Measurements from ENCODE around the gene CASS4. TPM values are rescaled to one million over a fixed set of nuclear protein-coding genes. Genes with fewer than 3 reads are reported as not detected.

CASS4 gene
- total and polyA plus RNA-seq, 2 donors (not counting 1 experiment from before 2014, with no cell fraction given): 17.7 to 65.8 TPM

GRCh38 chr20:56420028-56420427, 8.0 kb downstream of the CASS4 start:
- Histone ChIP-seq H3K79me2 (ENCODE audit: control insufficient read depth, insufficient read depth, low read length) (peaks cover 58% of the 10 kb centered on the region), H3K9me3 (ENCODE audit: control insufficient read depth, insufficient read depth, low read depth, low read length) (no peaks in the 10 kb centered on the region), H3K27me3 (ENCODE audit: control insufficient read depth, insufficient read depth, low read length) (no peaks in the 10 kb centered on the region), H3K4me3 (replicated peaks in 1 of 4; ENCODE audit: control extremely low read depth in 1 of 4, insufficient read depth in 1 of 4, low read depth in 3 of 4, low read length in 4 of 4) (no peak overlapping the region), H3K27ac (ENCODE audit: insufficient read depth, low read length) (no peak overlapping the region), H3K9ac (ENCODE audit: insufficient read depth, low read length) (no peak overlapping the region), H3K36me3 (ENCODE audit: control insufficient read depth, insufficient read depth, low read length) (peaks cover 2% of the 10 kb centered on the region), H3K4me1 (ENCODE audit: control insufficient read depth, extremely low read depth, insufficient read depth, low read length) (peaks cover 38% of the 10 kb centered on the region), H2AFZ (ENCODE audit: low read length) (no peak overlapping the region), H3K4me2 (ENCODE audit: extremely low read depth, insufficient read depth, low read length) (no peak overlapping the region), H4K20me1 (ENCODE audit: control insufficient read depth, extremely low read depth, insufficient read depth, low read length) (no peaks in the 10 kb centered on the region)
- TF ChIP-seq CTCF (conservative IDR thresholded peaks at IDR 0.05 in 1 of 2, IDR thresholded peaks at IDR 0.05 in 1 of 2; ENCODE audit: low read depth in 1 of 2, low read length in 2 of 2) (no peak), EZH2 (IDR thresholded peaks at IDR 0.05; ENCODE audit: low read length, missing control alignments) (no peak)
- no peak for DNase-seq (ENCODE audit: low read depth in 2 of 2)

GRCh38 chr20:56420940-56421688, 9.1 kb downstream of the CASS4 start:
- H2AFZ ChIP-seq (ENCODE audit: low read length): no peak overlapping the region
- peaks cover 35% of the 10 kb centered on the region for H3K4me1 ChIP-seq (ENCODE audit: control insufficient read depth, extremely low read depth, insufficient read depth, low read length)
- peaks cover 2% of the 10 kb centered on the region for H3K36me3 ChIP-seq (ENCODE audit: control insufficient read depth, insufficient read depth, low read length)
- no peak overlapping the region for H3K9ac ChIP-seq (ENCODE audit: insufficient read depth, low read length)
- H3K79me2 ChIP-seq (ENCODE audit: control insufficient read depth, insufficient read depth, low read length): peaks cover 58% of the 10 kb centered on the region
- peak overlapping the region; percentile 77 for H3K27ac ChIP-seq (ENCODE audit: insufficient read depth, low read length)
- TF ChIP-seq EZH2 (IDR thresholded peaks at IDR 0.05; ENCODE audit: low read length, missing control alignments) (no peak), CTCF (conservative IDR thresholded peaks at IDR 0.05 in 1 of 2, IDR thresholded peaks at IDR 0.05 in 1 of 2; ENCODE audit: low read depth in 1 of 2, low read length in 2 of 2) (no peak)
- H4K20me1 ChIP-seq (ENCODE audit: control insufficient read depth, extremely low read depth, insufficient read depth, low read length): no peaks in the 10 kb centered on the region
- H3K4me2 ChIP-seq (ENCODE audit: extremely low read depth, insufficient read depth, low read length): no peak overlapping the region
- DNase-seq (ENCODE audit: low read depth in 2 of 2): no peak
- H3K4me3 ChIP-seq (replicated peaks in 1 of 4; ENCODE audit: control extremely low read depth in 1 of 4, insufficient read depth in 1 of 4, low read depth in 3 of 4, low read length in 4 of 4): no peak overlapping the region
- H3K9me3 ChIP-seq (ENCODE audit: control insufficient read depth, insufficient read depth, low read depth, low read length): no peaks in the 10 kb centered on the region
- no peaks in the 10 kb centered on the region for H3K27me3 ChIP-seq (ENCODE audit: control insufficient read depth, insufficient read depth, low read length)

GRCh38 chr20:56422076-56422823, 10.2 kb downstream of the CASS4 start:
- no peak overlapping the region for H2AFZ ChIP-seq (ENCODE audit: low read length)
- H3K79me2 ChIP-seq (ENCODE audit: control insufficient read depth, insufficient read depth, low read length): peaks cover 53% of the 10 kb centered on the region
- H3K9ac ChIP-seq (ENCODE audit: insufficient read depth, low read length): no peak overlapping the region
- no peak for TF ChIP-seq EZH2 (IDR thresholded peaks at IDR 0.05; ENCODE audit: low read length, missing control alignments)
- TF ChIP-seq CTCF (conservative IDR thresholded peaks at IDR 0.05 in 1 of 2, IDR thresholded peaks at IDR 0.05 in 1 of 2; ENCODE audit: low read depth in 1 of 2, low read length in 2 of 2): no peak
- no peaks in the 10 kb centered on the region for H4K20me1 ChIP-seq (ENCODE audit: control insufficient read depth, extremely low read depth, insufficient read depth, low read length)
- H3K4me3 ChIP-seq (replicated peaks in 1 of 4; ENCODE audit: control extremely low read depth in 1 of 4, insufficient read depth in 1 of 4, low read depth in 3 of 4, low read length in 4 of 4): no peak overlapping the region
- no peaks in the 10 kb centered on the region for H3K27me3 ChIP-seq (ENCODE audit: control insufficient read depth, insufficient read depth, low read length)
- no peaks in the 10 kb centered on the region for H3K9me3 ChIP-seq (ENCODE audit: control insufficient read depth, insufficient read depth, low read depth, low read length)
- peak overlapping the region; percentile 4 for H3K4me2 ChIP-seq (ENCODE audit: extremely low read depth, insufficient read depth, low read length)
- peaks cover 2% of the 10 kb centered on the region for H3K36me3 ChIP-seq (ENCODE audit: control insufficient read depth, insufficient read depth, low read length)
- peak overlapping the region; percentile 77 for H3K27ac ChIP-seq (ENCODE audit: insufficient read depth, low read length)
- peak; percentile 73 to 91 for DNase-seq (ENCODE audit: low read depth in 2 of 2)
- H3K4me1 ChIP-seq (ENCODE audit: control insufficient read depth, extremely low read depth, insufficient read depth, low read length): peaks cover 34% of the 10 kb centered on the region

Data from fibroblast of lung (primary cell).